ENCODE measurements around the gene DMRTC2.

Gene DMRTC2

GRCh38 chr19:41845001-41845050, at the start of gene DMRTC2:
TSS of gene DMRTC2 (plus strand) at chr19:41845042. CDS start at chr19:41847429, 2,387 bp downstream.
- no peak for DNase-seq
- no peak for TF ChIP-seq GATA1 (IDR thresholded peaks at IDR 0.05; ENCODE audit: low read depth, low read length)
- no peak for TF ChIP-seq POLR2A (IDR thresholded peaks at IDR 0.05; ENCODE audit: low read length)

- DNase-seq: no peak
- no peak for TF ChIP-seq POLR2A (IDR thresholded peaks at IDR 0.05; ENCODE audit: low read length)
- TF ChIP-seq GATA1 (IDR thresholded peaks at IDR 0.05; ENCODE audit: low read depth, low read length): no peak
Observed at GRCh38 chr19:41796362-41796761, 48.5 kb upstream of the DMRTC2 start, which contains the start of gene CEACAM3. TSS of gene CEACAM3 (plus strand) at chr19:41796587. CDS start at chr19:41796678, 91 bp downstream.

- DNase-seq: no peak
- TF ChIP-seq POLR2A (IDR thresholded peaks at IDR 0.05; ENCODE audit: low read length): no peak
- no peak for TF ChIP-seq GATA1 (IDR thresholded peaks at IDR 0.05; ENCODE audit: low read depth, low read length)
Observed at GRCh38 chr19:41796901-41797300, 47.9 kb upstream of the DMRTC2 start.

DNA sequence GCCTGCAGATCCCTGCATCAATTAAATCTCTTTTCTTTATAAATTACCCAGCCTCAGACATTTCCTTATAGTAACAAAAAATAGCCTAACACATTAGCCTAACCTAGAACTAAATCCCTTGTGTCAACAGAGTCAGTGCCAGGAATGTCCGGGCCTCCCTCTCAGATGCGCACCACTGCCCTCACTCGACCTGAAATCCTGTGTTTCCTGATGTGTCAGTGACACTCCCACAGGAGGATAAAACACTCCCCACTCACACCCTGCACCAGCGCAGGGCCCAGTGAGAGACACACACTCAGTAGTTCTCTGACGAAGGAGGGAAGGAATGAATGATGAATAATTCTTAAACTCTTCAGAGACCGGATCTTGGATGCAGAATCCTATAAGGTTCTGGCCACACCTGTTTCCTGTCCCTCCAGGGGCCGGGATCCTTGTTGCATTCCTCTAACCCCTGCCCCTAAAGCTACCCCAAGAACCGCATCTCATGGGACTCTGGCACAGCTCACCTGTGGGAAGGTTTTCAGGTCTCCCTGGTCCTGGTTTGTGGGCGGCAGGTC, 45.3 kb upstream of the DMRTC2 start:
- TF ChIP-seq POLR2A (IDR thresholded peaks at IDR 0.05; ENCODE audit: low read length): no peak
- no peak for TF ChIP-seq GATA1 (IDR thresholded peaks at IDR 0.05; ENCODE audit: low read depth, low read length)
- no peak for DNase-seq

GRCh38 chr19:41801031-41801430, 43.8 kb upstream of the DMRTC2 start:
- TF ChIP-seq POLR2A (IDR thresholded peaks at IDR 0.05; ENCODE audit: low read length) (no peak), GATA1 (IDR thresholded peaks at IDR 0.05; ENCODE audit: low read depth, low read length) (no peak)
- no peak for DNase-seq

GRCh38 chr19:41801792-41802211, 43.0 kb upstream of the DMRTC2 start:
- no peak for DNase-seq
- TF ChIP-seq GATA1 (IDR thresholded peaks at IDR 0.05; ENCODE audit: low read depth, low read length) (no peak), POLR2A (IDR thresholded peaks at IDR 0.05; ENCODE audit: low read length) (no peak)

DNA sequence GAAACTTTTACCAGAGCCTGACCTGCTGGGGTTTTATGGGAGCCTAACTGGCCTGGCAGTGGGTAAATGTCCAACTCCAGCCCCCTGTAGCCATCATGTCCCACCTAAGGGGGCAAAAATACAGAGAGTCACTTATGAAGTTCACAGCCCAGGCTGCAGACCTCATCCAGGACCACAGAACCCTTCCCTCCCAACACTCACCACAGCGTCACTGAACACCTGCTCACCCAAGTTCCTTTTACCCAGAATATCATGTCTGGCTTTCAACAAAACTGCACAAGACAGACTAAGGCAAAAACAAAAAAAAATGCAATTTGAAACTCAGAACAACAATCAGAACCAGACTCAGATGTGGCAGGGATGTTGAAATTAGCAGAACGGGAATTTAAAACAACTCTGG, 42.1 kb upstream of the DMRTC2 start:
- no peak for DNase-seq
- TF ChIP-seq POLR2A (IDR thresholded peaks at IDR 0.05; ENCODE audit: low read length) (no peak), GATA1 (IDR thresholded peaks at IDR 0.05; ENCODE audit: low read depth, low read length) (no peak)

DNA sequence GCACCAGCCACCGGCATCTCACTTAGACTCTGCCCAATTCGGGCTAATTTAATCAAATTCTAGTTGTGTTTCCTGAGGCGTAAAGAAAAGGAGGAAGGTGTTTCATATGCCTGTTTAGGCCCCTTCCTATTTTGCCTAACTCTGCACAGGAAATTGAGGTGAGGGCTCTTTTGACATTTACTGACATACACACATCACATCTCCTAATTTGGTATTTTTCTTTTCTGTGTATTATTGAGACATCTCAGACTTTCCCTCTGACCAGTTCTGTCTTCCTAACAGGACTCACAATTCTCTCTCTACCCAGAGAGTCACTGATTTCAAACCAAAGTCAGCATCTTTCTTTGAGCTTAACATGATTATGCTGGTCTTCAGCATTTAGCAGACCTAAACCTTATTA, 40.5 kb upstream of the DMRTC2 start:
- TF ChIP-seq POLR2A (IDR thresholded peaks at IDR 0.05; ENCODE audit: low read length) (no peak), GATA1 (IDR thresholded peaks at IDR 0.05; ENCODE audit: low read depth, low read length) (no peak)
- DNase-seq: no peak

DNA sequence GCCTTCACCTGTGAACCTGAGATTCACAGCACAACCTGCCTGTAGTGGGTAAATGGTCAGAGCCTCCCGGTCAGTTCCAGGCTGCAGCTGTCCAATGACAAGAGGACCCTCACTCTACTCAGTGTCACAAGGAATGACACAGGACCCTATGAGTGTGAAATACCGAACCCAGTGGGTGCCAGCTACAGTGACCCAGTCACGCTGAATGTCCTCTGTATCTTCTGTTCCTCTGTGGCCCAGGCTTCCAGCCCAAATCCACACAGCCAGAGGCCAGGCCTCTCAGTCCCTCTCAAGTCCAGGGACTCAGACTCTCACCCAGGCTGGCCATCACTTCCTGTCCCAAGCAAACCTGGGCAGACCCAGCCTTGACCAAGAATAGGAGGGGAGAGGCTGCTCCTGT, 37.7 kb upstream of the DMRTC2 start:
- no peak for DNase-seq
- TF ChIP-seq GATA1 (IDR thresholded peaks at IDR 0.05; ENCODE audit: low read depth, low read length) (no peak), POLR2A (IDR thresholded peaks at IDR 0.05; ENCODE audit: low read length) (no peak)

DNA sequence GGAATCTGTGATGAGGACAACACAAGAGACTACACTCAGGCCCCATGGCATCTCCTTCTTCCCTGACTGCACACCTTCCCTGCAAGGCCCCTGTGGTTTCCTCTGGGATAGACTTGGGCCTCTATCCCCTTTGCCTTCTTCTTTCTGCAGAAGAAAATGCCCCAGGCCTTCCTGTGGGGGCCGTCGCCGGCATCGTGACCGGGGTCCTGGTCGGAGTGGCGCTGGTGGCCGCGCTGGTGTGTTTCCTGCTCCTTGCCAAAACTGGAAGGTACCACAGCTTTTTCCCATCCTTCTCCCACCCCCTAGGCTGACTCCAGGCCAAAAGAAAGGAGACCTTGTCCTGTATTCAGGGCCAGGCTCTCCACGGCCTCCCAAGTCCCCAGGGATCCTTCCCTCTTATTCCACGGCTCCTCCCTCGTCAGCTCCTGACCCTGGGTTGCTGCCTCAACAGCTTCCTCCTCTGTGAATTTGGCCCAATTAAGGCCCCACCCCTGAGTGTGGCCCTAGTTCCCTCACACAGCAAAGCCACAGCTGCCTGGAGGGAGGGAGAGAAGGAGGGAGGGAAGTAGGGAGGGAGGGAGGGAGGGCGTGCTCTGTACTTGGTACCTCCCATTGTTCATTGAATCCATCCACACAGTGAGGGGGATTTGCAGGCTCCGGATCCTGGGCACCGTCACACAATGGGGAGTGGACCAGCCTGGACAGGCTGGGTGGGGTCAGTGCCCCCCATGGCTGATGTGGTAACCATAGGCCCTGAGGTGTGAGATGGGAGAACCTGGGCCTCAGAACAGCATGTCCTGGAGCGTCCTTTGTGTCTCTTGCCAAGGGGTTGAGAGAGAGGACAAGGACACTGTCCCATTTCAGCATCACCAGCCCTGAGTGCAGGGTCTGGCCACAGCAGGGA, 35.9 kb upstream of the DMRTC2 start:
- TF ChIP-seq GATA1 (IDR thresholded peaks at IDR 0.05; ENCODE audit: low read depth, low read length): no peak
- TF ChIP-seq POLR2A (IDR thresholded peaks at IDR 0.05; ENCODE audit: low read length): no peak
- no peak for DNase-seq

DNA sequence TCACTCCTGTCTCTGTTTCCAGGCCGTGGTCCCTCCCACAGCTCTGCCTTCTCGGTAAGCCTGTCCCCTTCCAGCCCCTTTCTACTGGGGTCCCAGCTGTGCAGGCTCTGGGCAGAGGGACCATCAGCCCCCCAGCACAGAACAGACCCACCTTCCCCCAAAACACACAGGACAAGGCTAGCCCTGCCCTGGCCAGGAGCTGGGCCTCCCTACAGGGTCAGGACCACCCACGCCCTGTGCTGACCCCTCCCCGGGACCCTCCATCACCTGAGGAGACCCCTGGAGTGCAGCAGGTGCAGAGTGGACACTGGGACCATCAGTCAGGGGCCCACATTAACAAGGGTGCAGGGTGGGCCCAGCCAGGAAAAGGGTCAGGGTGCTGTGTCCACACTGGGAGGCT, 34.5 kb upstream of the DMRTC2 start:
- no peak for DNase-seq
- TF ChIP-seq POLR2A (IDR thresholded peaks at IDR 0.05; ENCODE audit: low read length) (no peak), GATA1 (IDR thresholded peaks at IDR 0.05; ENCODE audit: low read depth, low read length) (no peak)

DNA sequence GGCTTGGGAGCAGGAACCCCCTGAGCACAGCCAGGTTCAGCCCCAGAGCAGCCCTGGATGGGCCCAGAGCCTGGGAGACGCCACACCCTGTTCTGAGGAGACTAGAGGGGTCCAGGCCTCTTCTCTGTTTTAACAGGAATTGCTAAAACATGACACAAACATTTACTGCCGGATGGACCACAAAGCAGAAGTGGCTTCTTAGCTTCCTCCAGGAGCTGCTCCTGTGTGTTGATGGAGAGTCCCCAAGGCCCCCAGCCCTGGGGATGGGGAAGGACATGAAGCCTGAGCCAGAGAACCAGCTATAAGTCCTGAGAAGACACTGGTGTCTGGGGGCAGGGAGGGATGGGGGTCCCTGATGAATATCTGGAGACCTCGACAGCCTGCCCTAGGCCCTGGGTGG, 33.8 kb upstream of the DMRTC2 start:
- no peak for DNase-seq
- no peak for TF ChIP-seq GATA1 (IDR thresholded peaks at IDR 0.05; ENCODE audit: low read depth, low read length)
- TF ChIP-seq POLR2A (IDR thresholded peaks at IDR 0.05; ENCODE audit: low read length): no peak

DNA sequence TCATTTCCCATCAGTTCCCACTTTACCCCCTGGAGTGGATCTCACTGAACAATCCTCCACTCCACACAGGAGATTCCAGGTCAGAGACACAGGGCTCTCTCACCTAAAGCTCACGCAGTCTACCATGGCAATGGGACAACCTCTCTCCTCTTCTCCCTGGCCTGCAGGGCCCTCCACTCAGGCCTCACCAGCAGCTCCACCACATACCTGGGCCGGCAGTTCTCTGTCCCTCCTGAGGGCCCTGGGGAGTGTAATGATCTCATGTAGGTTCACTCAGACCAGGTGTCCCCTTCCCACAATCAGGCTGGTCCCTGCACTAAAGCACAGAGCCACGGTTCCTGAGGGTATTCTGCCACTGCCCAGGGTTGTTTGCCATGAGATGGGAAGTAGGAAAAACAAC, 32.9 kb upstream of the DMRTC2 start:
- no peak for DNase-seq
- TF ChIP-seq POLR2A (IDR thresholded peaks at IDR 0.05; ENCODE audit: low read length) (no peak), GATA1 (IDR thresholded peaks at IDR 0.05; ENCODE audit: low read depth, low read length) (no peak)

GRCh38 chr19:41813911-41814310, 30.9 kb upstream of the DMRTC2 start:
- DNase-seq: no peak
- no peak for TF ChIP-seq GATA1 (IDR thresholded peaks at IDR 0.05; ENCODE audit: low read depth, low read length)
- TF ChIP-seq POLR2A (IDR thresholded peaks at IDR 0.05; ENCODE audit: low read length): no peak

DNA sequence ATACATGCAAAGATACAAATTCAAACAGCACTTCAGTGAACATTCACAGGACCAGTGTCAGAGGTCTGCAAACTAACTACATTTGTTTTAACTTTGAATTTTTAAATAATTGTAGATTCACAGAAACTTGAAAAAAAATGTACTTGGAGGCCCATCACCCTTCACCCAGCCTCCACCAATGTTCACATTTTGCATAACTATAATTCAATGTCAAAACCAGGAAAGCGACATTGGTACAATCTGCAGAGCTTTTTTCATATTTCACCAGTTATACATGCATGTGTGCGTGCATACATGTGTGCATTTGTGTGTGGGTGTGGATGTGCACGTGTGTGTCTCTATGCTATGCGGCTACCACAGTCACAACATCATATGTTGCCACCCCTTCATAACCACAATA, 29.5 kb upstream of the DMRTC2 start:
- no peak for DNase-seq
- no peak for TF ChIP-seq GATA1 (IDR thresholded peaks at IDR 0.05; ENCODE audit: low read depth, low read length)

Data from erythroblast (primary cell).